Karpas-422 (cell line): ENCODE data around the gene FRMD3. TPM values are rescaled to one million over a fixed set of nuclear protein-coding genes. Genes with fewer than 3 reads are reported as not detected.

Experiments
- DNase-seq: peaks from one replicate; pipeline ENCODE4 v3.0.0-alpha.2; 2015
- H2AFZ ChIP-seq: fragments of 200-600 bp; sonication (generic); 2 replicates; pipeline ENCODE4 v1.6.1; 2014; ENCODE audit warnings: antibody characterized with exemption, low read length, mixed read lengths
- H3K27ac ChIP-seq: fragments of 200-600 bp; sonication (generic); 2 replicates; pipeline ENCODE4 v1.5.1; 2014; ENCODE audit warnings: mild to moderate bottlenecking, low read length, moderate library complexity
- H3K27me3 ChIP-seq: fragments of 200-600 bp; sonication (generic); 2 replicates; pipeline ENCODE4 v1.6.1; 2014; ENCODE audit warnings: low read length, mixed read lengths
- H3K36me3 ChIP-seq: fragments of 200-600 bp; sonication (generic); 2 replicates; pipeline ENCODE4 v1.6.1; 2014; ENCODE audit warnings: low read length, mixed read lengths; ENCODE audit not compliant: insufficient read depth
- H3K4me1 ChIP-seq: fragments of 200-600 bp; sonication (generic); 2 replicates; pipeline ENCODE4 v1.6.1; 2014; ENCODE audit warnings: mild to moderate bottlenecking, low read length, mixed read lengths
- H3K4me2 ChIP-seq: fragments of 200-600 bp; sonication (generic); 2 replicates; pipeline ENCODE4 v1.6.1; 2014; ENCODE audit warnings: low read length, low read depth, mild to moderate bottlenecking; ENCODE audit not compliant: poor library complexity, severe bottlenecking
- H3K4me3 ChIP-seq: fragments of 200-600 bp; sonication (generic); 2 replicates; pipeline ENCODE4 v1.5.1; 2014; ENCODE audit warnings: mild to moderate bottlenecking, antibody characterized with exemption, low read length, mixed read lengths
- H3K79me2 ChIP-seq: fragments of 200-600 bp; sonication (generic); 2 replicates; pipeline ENCODE4 v1.6.1; 2014; ENCODE audit warnings: mild to moderate bottlenecking, low read length, mixed read lengths
- H3K9ac ChIP-seq: fragments of 200-600 bp; sonication (generic); 2 replicates; pipeline ENCODE4 v1.6.0; 2014; ENCODE audit warnings: low read length
- H3K9me2 ChIP-seq: fragments of 200-600 bp; sonication (generic), shearing (Covaris generic); replicated peaks from 2 replicates; pipeline ENCODE4 v1.6.0; 2014; ENCODE audit warnings: mild to moderate bottlenecking, low read length, moderate library complexity; ENCODE audit not compliant: insufficient read depth
- H3K9me3 ChIP-seq: fragments of 300-700, 200-600 bp; sonication (generic); 2 replicates; pipeline ENCODE4 v1.6.1; 2014; ENCODE audit warnings: low read length, mixed read lengths
- H4K20me1 ChIP-seq: fragments of 200-600 bp; sonication (generic); 2 replicates; pipeline ENCODE4 v1.6.1; 2014; ENCODE audit warnings: mild to moderate bottlenecking, antibody characterized with exemption, low read length, low read depth; ENCODE audit not compliant: insufficient read depth
- total RNA-seq: library from RNA; depleted of rRNA; stranded (reverse); fragments of >200 nt; shearing (Covaris generic); gene quantifications from 2 replicates; pipeline ENCODE4 v1.2.3, GENCODE V29; 2014; ENCODE audit warnings: low replicate concordance

Gene FRMD3
- total RNA-seq, 1 experiment from 2014 or later, result not detected

DNA sequence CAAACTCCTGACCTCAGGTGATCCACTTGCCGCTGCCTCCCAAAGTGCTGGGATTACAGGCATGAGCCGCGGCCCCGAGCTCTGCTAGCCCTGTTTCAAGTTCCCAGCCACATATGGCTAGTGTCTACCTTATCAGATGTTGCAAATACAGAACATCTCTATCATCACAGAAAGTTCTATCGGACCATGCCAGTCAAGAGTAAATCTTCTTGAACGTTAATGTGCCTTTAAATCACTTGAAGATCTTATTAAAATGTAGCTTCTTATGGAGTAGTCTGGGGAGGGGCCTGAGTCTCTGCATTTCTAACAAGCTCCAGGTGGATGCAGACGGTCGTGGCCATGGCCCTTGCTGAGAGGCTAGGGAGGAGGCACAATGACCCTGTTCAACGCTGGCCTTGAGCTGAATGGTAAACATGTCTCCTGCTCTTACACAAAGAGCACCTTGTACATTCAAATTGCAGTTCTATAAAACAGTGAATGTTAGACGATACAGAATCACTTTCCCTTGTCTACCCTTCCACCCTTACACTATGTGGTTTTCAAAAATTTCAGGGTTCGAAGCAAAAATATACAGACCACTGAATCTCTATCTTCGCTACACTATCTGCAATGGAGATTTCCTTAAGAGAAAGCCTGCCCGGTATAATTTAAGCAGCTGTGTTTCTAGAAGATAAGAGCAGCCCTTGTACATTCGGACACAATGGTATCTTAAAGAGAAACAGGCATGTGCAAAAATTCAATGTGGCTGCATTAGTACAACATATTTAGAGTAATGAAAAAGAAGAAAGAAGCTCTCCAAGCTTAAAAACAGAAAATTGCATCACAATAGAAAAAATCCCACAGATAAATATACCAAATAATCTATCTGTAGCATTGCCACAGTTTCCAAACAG is 114.1 kb downstream of the FRMD3 start:
- no peaks in the 10 kb centered on the region for H3K27me3 ChIP-seq
- H3K4me1 ChIP-seq, result no peaks in the 10 kb centered on the region
- no peaks in the 10 kb centered on the region for H3K9me2 ChIP-seq
- no peaks in the 10 kb centered on the region for H3K79me2 ChIP-seq
- H3K4me3 ChIP-seq, result no peak overlapping the region
- DNase-seq, result no peak
- H3K36me3 ChIP-seq, result no peaks in the 10 kb centered on the region
- H3K4me2 ChIP-seq, result no peak overlapping the region
- no peak overlapping the region for H3K27ac ChIP-seq
- no peak overlapping the region for H3K9ac ChIP-seq
- no peaks in the 10 kb centered on the region for H4K20me1 ChIP-seq
- H2AFZ ChIP-seq, result no peak overlapping the region
- no peaks in the 10 kb centered on the region for H3K9me3 ChIP-seq

DNA sequence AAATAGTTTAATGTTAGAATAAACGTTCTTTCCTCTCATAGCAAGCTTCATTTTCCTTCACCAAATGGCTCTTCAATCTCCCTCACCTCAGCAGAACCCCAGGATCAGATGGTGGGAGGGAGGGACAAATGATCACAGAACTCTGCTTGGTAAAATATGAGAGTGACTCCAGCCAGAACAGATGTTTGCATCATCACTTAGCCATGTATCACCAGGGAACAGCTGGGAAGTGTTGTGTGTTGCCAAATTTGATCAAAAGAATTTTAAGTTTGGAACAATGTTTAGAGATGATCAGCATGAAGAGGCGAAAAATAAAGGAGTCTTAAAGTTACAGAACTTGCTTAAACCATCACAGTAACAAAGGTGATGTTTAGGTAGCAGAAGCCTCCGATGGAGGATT is 115.7 kb downstream of the FRMD3 start:
- no peak overlapping the region for H2AFZ ChIP-seq
- H3K27ac ChIP-seq, result no peak overlapping the region
- no peaks in the 10 kb centered on the region for H3K4me1 ChIP-seq
- no peak overlapping the region for H3K9ac ChIP-seq
- no peaks in the 10 kb centered on the region for H3K79me2 ChIP-seq
- no peak for DNase-seq
- no peaks in the 10 kb centered on the region for H3K9me2 ChIP-seq
- H3K27me3 ChIP-seq, result no peaks in the 10 kb centered on the region
- H3K4me3 ChIP-seq, result no peak overlapping the region
- H3K4me2 ChIP-seq, result no peak overlapping the region
- no peaks in the 10 kb centered on the region for H4K20me1 ChIP-seq
- H3K36me3 ChIP-seq, result no peaks in the 10 kb centered on the region
- no peaks in the 10 kb centered on the region for H3K9me3 ChIP-seq

DNA sequence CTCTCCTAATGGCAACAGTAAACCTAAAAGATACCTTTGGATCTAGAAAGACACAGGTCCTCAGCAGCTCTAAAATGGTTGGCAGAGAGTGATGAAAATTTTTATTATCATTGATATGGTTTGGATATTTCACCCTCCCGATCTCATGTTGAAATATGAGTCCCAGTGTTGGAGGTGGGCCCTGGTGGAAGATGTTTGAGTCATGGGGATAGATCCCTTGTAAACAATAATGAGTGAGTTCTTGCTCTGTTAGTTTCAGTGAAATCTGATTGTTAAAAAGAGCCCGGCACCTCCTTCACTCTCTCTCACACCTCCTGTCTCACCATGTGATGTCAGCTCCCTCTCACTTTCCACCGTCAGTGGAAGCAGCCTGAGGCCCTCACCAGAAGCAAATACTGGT is 117.7 kb downstream of the FRMD3 start:
- no peak for DNase-seq
- no peaks in the 10 kb centered on the region for H3K9me2 ChIP-seq
- H3K9me3 ChIP-seq, result no peaks in the 10 kb centered on the region
- H3K9ac ChIP-seq, result no peak overlapping the region
- H2AFZ ChIP-seq, result no peak overlapping the region
- no peaks in the 10 kb centered on the region for H3K79me2 ChIP-seq
- H3K4me3 ChIP-seq, result no peak overlapping the region
- no peak overlapping the region for H3K4me2 ChIP-seq
- no peaks in the 10 kb centered on the region for H4K20me1 ChIP-seq
- H3K27me3 ChIP-seq, result no peaks in the 10 kb centered on the region
- H3K27ac ChIP-seq, result no peak overlapping the region
- H3K4me1 ChIP-seq, result no peaks in the 10 kb centered on the region
- H3K36me3 ChIP-seq, result no peaks in the 10 kb centered on the region

DNA sequence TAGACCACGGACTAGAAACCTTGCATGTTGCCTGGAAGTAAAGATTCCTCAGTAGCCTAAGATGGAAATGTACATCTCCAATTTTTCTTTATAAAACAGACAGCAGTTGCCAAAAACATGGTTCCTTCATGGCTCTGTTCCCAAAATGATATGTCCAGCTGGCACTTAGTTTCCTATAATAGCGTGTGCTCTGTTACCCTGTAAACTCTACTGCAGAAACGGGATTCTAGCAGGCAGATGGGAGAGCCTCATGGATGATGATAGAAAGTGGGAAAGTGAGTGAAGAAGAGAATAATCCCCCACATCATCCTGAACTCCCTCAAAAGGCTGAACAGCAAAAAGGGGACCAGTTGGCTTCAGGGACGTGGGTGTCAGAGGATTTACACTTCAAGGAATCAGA is 118.2 kb downstream of the FRMD3 start:
- H2AFZ ChIP-seq, result no peak overlapping the region
- H3K4me1 ChIP-seq, result no peaks in the 10 kb centered on the region
- no peaks in the 10 kb centered on the region for H3K27me3 ChIP-seq
- no peak overlapping the region for H3K4me3 ChIP-seq
- no peak overlapping the region for H3K27ac ChIP-seq
- H3K36me3 ChIP-seq, result no peaks in the 10 kb centered on the region
- no peaks in the 10 kb centered on the region for H4K20me1 ChIP-seq
- no peak for DNase-seq
- H3K4me2 ChIP-seq, result no peak overlapping the region
- no peaks in the 10 kb centered on the region for H3K9me3 ChIP-seq
- H3K79me2 ChIP-seq, result no peaks in the 10 kb centered on the region
- no peaks in the 10 kb centered on the region for H3K9me2 ChIP-seq
- H3K9ac ChIP-seq, result no peak overlapping the region

DNA sequence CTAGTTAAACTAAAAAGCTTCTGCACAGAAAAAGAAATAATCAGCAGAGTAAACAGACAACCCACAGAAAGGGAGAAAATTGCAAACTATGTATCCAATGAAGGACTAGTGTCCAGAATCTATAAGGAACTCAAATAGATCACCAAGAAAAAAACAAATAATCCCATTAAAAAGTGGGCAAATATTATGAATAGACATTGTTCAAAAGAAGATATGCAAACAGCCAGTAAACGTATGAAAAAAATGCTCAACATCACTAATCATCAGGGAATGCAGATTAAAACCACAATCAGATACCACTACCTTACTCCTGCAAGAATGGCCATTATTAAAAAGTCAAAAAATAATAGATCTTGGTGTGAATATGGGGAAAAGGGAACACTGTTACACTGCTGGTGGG is 119.9 kb downstream of the FRMD3 start:
- no peaks in the 10 kb centered on the region for H3K4me1 ChIP-seq
- no peaks in the 10 kb centered on the region for H3K9me3 ChIP-seq
- DNase-seq, result no peak
- no peaks in the 10 kb centered on the region for H3K36me3 ChIP-seq
- no peaks in the 10 kb centered on the region for H3K9me2 ChIP-seq
- no peak overlapping the region for H2AFZ ChIP-seq
- no peaks in the 10 kb centered on the region for H3K79me2 ChIP-seq
- no peak overlapping the region for H3K4me3 ChIP-seq
- H3K9ac ChIP-seq, result no peak overlapping the region
- H3K4me2 ChIP-seq, result no peak overlapping the region
- H3K27me3 ChIP-seq, result no peaks in the 10 kb centered on the region
- no peaks in the 10 kb centered on the region for H4K20me1 ChIP-seq
- H3K27ac ChIP-seq, result no peak overlapping the region

DNA sequence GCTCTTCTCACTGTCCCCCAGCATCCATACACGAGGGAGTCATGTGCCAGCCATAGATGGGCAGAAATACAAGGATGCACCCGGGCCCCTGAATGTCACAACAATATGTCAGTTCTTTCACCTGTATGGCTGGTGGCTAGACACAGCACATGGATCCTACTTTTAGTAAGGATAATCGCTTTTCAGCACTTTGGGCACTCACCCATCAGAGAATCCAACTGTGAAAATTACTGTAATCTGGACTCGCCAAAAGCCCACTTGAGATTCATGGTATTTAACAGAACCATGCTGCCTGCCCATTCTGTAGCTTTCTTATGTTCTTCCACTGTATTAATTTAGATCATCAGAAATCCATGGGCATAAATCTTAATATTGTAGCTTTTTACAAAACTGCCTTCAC is 124.8 kb downstream of the FRMD3 start:
- no peak overlapping the region for H3K9ac ChIP-seq
- no peak overlapping the region for H2AFZ ChIP-seq
- no peaks in the 10 kb centered on the region for H3K36me3 ChIP-seq
- H3K4me3 ChIP-seq, result no peak overlapping the region
- H3K9me3 ChIP-seq, result no peaks in the 10 kb centered on the region
- no peaks in the 10 kb centered on the region for H3K4me1 ChIP-seq
- H3K79me2 ChIP-seq, result no peaks in the 10 kb centered on the region
- H3K27ac ChIP-seq, result no peak overlapping the region
- H3K27me3 ChIP-seq, result no peaks in the 10 kb centered on the region
- H4K20me1 ChIP-seq, result no peaks in the 10 kb centered on the region
- H3K4me2 ChIP-seq, result no peak overlapping the region
- DNase-seq, result no peak
- no peaks in the 10 kb centered on the region for H3K9me2 ChIP-seq

DNA sequence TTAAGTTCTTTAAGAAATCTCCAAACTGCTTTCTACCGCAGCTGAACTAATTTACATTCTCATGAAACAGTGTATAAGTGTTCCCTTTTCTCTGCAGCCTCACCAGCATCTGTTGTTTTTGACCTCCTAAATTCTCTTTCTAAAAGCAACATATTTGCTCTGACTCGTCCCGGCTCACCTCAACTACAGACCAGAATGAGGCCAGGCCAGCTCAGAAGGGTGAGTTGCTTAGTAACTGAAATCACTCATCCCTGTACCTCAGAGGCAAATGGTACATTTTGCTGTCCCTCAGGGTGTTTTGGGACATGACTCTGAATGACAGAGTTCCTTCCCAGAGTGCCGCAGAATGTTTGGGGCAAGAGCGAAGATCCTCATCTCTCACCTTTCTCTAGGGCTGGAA is 127.5 kb downstream of the FRMD3 start:
- no peaks in the 10 kb centered on the region for H3K27me3 ChIP-seq
- no peak overlapping the region for H3K4me2 ChIP-seq
- no peak overlapping the region for H3K4me3 ChIP-seq
- no peak overlapping the region for H3K9ac ChIP-seq
- H3K4me1 ChIP-seq, result no peaks in the 10 kb centered on the region
- H3K27ac ChIP-seq, result no peak overlapping the region
- DNase-seq, result no peak
- H2AFZ ChIP-seq, result no peak overlapping the region
- no peaks in the 10 kb centered on the region for H3K36me3 ChIP-seq
- no peaks in the 10 kb centered on the region for H3K9me3 ChIP-seq
- H4K20me1 ChIP-seq, result no peaks in the 10 kb centered on the region
- no peaks in the 10 kb centered on the region for H3K9me2 ChIP-seq
- no peaks in the 10 kb centered on the region for H3K79me2 ChIP-seq

DNA sequence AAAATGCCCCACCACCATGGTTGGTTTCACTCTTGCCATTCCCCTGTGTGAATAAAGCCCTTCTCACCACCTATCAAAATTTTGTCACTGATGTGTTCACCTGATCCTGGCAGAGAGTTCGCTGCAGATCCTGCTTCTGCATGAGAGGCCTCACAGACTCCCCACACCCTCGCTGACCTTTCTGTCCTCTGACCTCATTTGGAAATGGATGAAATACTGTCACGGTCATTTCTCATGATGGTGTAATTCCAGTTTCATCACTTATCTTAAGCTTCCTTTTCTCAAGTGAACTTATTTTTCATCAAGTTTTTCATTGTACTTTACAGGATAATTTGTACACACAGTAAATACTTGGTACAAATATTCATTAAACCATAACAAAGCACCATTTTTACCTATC is 131.3 kb downstream of the FRMD3 start:
- Histone ChIP-seq H3K27ac (no peak overlapping the region), H3K9me2 (no peaks in the 10 kb centered on the region), H3K4me2 (no peak overlapping the region), H3K4me1 (no peaks in the 10 kb centered on the region), H3K36me3 (no peaks in the 10 kb centered on the region), H3K79me2 (no peaks in the 10 kb centered on the region), H2AFZ (no peak overlapping the region), H3K9ac (no peak overlapping the region), H4K20me1 (no peaks in the 10 kb centered on the region), H3K4me3 (no peak overlapping the region), H3K9me3 (no peaks in the 10 kb centered on the region), H3K27me3 (no peaks in the 10 kb centered on the region)
- no peak for DNase-seq
